HG02973 (cell line): ENCODE measurements around the gene CARD9.

Experiments used
- ATAC-seq: cut with Tn5 transposase; IDR thresholded peaks from one replicate; pipeline ENCODE4 v1.9.1; 2021; ENCODE audit warnings: moderate library complexity; ENCODE audit not compliant: unreplicated experiment

CARD9 gene

GRCh38 chr9:136381966-136382513 lies 8.6 kb upstream of the CARD9 start:
- ATAC-seq = no peak

DNA sequence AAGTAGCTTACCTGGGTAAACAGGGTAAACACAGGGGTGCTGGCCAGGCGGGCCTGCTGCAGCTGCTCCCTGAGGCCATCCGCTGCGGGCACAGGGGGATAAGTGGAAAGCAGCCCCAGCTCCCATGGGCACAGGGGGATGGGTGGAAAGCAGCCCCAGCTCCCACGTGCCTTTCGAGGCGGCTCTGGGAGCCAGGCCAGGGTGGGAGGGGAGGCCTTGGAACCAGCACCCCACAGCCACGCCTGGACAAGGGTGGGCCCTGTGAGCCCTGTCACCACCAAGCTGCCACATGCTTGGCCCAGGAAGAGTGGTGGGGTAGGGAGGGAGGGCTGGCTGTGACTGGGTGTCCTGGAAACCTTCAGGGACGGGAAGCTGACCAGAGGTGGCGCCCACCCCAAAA lies 7.8 kb upstream of the CARD9 start:
- ATAC-seq = no peak

- ATAC-seq = no peak
These were observed 6.9 kb upstream of the CARD9 start for GRCh38 chr9:136380381-136380780.

GRCh38 chr9:136379891-136380290 lies 6.4 kb upstream of the CARD9 start:
- ATAC-seq = no peak

DNA sequence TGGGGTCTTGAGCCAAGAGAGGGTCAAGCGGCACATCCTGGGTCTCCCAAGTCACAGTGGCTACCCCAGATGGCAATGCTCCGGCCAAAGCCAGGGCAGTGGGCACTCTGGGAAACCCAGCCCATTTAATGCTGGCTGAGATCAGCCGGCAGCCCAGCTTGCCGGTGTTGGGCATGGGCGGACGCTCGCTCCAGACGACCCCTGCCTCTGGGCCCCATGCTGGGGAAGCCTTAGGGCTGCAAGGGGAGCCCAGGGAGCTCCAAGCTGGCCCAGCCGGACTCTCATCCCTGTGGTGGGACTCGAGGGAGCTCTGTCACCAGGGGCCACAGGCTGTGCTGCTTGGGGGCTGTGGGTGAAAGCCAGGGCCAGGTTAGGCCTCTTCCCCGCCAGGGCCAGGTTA lies 5.9 kb upstream of the CARD9 start:
- ATAC-seq = no peak

- ATAC-seq = no peak
These were observed 5.5 kb upstream of the CARD9 start for GRCh38 chr9:136379003-136379287.

- ATAC-seq = no peak
These were observed 4.9 kb upstream of the CARD9 start for GRCh38 chr9:136378170-136379002.

- ATAC-seq = no peak
These were observed 4.1 kb upstream of the CARD9 start for GRCh38 chr9:136377341-136378169.

DNA sequence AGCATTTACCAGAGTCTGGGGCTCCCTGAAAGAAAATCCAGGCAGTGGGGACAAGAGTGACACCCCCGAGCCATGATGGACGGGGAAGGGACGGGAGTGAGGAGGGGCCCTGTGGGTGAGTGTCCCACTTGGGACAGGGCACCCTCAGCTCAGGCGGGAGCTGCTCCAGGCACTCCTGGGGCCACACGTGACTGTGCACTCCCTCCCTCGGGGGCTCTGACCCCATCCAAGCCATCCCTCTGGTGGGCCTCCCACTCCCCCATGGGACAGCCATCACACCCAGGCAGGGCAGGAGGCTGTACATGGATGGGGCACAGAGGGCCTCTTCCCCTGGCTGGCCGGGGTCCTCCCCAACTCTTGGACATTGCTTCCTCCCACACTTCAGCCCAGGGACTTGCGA lies 3.0 kb upstream of the CARD9 start:
- ATAC-seq = no peak

DNA sequence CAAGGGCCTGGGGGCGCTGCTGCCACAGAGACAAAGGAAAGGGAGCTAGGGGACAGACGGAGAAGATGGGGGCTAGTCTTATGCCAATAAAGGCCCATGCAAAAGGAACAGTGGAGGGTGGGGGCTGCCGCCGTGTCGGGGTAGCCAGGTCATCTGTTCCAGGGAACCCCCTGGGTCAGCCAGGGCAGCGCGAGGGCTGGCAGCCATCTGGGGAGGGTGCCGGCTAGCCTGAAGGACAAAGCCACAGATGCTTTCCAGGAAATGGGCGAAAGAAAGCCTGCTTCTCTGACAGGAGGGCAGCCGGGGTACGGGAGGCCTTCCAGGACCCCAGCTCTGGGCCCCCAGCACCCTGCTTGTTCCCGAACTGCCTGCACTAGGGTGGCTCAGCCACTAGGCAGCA lies 1.6 kb upstream of the CARD9 start:
- no peak for ATAC-seq

DNA sequence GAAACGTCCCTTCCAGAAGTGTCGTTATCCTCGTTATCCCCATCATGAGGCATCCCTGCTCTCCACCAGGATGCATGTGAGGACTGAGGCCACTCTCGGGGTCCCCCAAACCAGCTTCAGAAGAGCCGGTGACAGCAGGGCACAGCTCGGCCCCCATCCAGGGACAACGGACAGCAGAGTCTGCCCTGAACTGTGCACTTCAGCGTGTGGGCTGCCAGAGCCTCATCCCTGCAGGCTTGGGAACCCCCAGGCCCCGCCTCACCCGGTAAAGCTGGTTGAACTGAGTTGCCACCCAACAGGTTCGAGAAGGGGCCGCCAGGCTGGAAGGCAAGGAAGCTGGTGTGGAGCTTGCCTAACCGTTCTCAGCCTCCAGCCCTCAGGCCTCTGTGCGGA lies 710 bp upstream of the CARD9 start:
- ATAC-seq = no peak

- no peak for ATAC-seq
These were observed 739 bp downstream of the CARD9 start for GRCh38 chr9:136372561-136373299.

- no peak for ATAC-seq
These were observed 1.5 kb downstream of the CARD9 start for GRCh38 chr9:136372006-136372405.

- ATAC-seq = no peak
These were observed 2.0 kb downstream of the CARD9 start for GRCh38 chr9:136371533-136371880.

- no peak for ATAC-seq
These were observed 2.6 kb downstream of the CARD9 start for GRCh38 chr9:136370687-136371532.

DNA sequence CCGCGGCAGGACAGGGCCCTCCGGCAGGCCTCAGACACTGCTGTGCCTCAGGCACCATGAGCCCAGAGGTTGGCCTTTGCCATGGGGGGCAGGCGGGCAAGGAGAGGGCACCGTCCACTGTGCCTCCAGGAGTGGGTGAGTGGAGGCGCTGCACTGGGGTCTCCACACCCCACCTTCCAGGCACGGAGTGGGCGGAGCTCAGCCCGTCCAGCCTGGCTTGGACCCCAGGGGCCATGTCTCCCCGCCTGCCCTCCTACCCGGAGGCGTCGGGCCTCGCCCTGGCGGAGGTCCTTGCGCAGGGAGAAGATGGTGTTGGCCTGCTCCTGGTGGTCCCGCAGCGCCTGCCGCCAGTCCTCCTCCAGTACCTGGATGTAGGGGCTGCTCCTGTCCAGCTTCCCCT lies 3.4 kb downstream of the CARD9 start:
- ATAC-seq = no peak

DNA sequence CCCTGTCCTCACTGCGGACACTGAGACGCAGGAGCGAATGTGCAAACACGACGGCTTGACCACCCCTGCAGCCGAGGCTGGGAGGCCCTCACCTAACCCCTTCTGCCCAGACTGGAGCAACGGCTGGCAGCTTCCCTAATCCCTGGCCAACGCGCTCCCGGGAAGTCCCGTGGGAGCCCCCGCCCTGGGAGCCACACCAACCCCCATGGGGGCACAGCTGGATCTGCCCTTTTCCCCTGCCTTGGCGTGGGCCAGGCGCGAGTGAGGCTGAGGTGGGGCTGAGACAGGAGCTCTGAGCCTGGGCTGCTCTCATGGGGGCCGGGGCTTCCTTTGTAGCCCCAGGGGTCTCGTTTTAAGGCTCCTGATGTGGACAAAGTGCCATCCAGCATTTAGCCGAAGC lies 5.3 kb downstream of the CARD9 start:
- ATAC-seq = no peak

DNA sequence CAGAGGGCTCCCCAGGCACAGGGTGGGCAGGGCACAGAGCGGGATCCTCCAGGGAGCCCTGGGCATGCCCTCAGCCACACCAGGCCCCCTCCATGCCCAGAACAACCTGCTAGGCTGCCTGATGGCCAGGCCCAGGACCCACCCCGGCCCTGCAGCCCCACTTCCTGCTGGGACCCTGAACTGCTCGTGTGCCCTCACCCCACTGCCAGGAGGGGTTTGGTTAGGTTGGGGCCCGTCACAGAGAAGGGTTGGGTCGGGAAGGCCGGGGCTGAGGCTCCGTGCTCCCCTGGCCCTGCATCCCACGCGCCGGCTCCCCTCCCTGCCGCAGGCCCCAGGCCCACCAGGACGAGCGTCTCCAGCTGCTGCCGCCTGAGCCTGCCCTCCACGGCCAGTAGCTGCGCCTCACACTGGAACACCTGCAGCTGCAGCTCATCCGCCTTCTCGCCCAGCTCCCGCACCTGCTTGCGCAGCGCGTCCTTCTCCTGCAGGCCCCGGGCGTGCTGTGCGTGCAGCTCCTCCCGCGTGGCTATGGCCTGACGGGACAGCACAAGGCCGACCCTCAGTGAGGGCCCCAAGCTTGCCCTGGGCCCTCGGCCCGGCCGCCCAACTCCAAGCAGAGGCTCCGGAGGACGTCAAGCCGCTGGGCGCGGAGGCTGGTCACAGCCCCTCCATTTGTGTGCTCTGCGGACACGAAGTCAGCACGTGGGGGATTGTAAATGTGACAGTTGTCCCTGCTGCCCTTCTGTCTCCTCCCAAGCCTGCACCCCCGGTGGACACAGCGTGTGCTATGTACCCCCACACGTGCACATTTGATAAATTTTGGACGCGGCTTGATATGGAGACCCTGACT lies 5.9 kb downstream of the CARD9 start:
- ATAC-seq = no peak

- ATAC-seq = no peak
These were observed 6.6 kb downstream of the CARD9 start for GRCh38 chr9:136366826-136367225.

- no peak for ATAC-seq
These were observed 7.7 kb downstream of the CARD9 start for GRCh38 chr9:136365775-136366222.
